Measurements from ENCODE around the gene SMYD3.

DNA sequence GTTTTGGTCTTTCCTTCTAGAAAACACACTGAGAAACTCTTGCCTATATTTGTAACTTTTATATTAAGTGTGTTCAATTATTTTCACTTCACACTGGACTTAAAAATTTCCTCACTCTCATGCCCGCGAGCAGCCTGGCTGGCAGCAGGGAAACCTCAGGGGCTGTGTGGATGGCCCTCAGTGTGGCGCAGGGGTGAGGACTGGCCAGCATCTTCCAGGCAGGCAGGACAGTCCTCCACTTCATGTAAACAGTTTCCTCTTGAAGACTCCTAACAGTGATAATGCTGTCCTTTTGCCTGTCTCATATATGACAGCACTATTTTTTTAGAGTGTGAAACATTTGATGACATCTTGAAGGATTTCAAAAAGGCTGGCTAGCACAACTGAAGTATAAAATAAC, 733.7 kb downstream of the SMYD3 start:
- TF ChIP-seq CTCF (IDR thresholded peaks at IDR 0.05): no peak
- TF ChIP-seq POLR2A (IDR thresholded peaks at IDR 0.05): no peak
